ENCODE results near the gene BRD1.

The BRD1 gene

GRCh38 chr22:49728570-49729271, 99.0 kb downstream of the BRD1 start:
- DNase-seq (ENCODE audit: low read depth in 2 of 2): no peak

- DNase-seq (ENCODE audit: low read depth in 2 of 2): no peak
Measured at GRCh38 chr22:49727881-49728569, 99.6 kb downstream of the BRD1 start.

- DNase-seq (ENCODE audit: low read depth in 2 of 2): no peak
Measured at GRCh38 chr22:49727191-49727880, 100.3 kb downstream of the BRD1 start.

- no peak for DNase-seq (ENCODE audit: low read depth in 2 of 2)
Measured at GRCh38 chr22:49726701-49727101, 101.0 kb downstream of the BRD1 start.

- DNase-seq (ENCODE audit: low read depth in 2 of 2): no peak
Measured at GRCh38 chr22:49726022-49726681, 101.5 kb downstream of the BRD1 start.

- DNase-seq (ENCODE audit: low read depth in 2 of 2): no peak
Measured at GRCh38 chr22:49725516-49725915, 102.2 kb downstream of the BRD1 start.

GRCh38 chr22:49724893-49725489, 102.7 kb downstream of the BRD1 start:
- DNase-seq (ENCODE audit: low read depth in 2 of 2): peak; percentile 63 to 71

- DNase-seq (ENCODE audit: low read depth in 2 of 2): peak in 1 of 2 donors; percentile 11
Measured at GRCh38 chr22:49724030-49724892, 103.4 kb downstream of the BRD1 start.

- DNase-seq (ENCODE audit: low read depth in 2 of 2): no peak
Measured at GRCh38 chr22:49723478-49724029, 104.1 kb downstream of the BRD1 start.

Data from stimulated activated CD8-positive, alpha-beta memory T cell treated with anti-CD3 and anti-CD28 coated beads, Interleukin-2, amount 100 ng/mL, for 48 hours (primary cell).